ENCODE data around the gene SOX6.

DNA sequence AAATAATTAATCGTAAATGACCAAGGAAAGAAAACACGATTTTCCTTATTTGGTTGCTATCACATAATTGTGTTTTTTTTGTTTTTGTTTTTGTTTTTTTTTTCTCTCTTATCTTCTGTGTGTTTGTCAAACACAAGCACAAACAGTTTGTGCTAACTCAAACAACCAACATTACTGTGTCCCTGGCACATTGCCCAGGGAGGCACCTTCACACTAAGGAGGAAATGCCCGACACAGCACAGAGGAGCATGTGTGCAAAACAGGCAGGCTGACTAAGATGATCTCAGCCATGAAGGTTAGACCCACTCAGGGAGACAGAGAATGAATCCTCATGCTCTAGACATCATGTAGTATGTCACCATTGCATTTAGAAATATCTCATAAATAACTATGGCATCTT, 130.1 kb downstream of the SOX6 start:
- TF ChIP-seq, protein P1, sequence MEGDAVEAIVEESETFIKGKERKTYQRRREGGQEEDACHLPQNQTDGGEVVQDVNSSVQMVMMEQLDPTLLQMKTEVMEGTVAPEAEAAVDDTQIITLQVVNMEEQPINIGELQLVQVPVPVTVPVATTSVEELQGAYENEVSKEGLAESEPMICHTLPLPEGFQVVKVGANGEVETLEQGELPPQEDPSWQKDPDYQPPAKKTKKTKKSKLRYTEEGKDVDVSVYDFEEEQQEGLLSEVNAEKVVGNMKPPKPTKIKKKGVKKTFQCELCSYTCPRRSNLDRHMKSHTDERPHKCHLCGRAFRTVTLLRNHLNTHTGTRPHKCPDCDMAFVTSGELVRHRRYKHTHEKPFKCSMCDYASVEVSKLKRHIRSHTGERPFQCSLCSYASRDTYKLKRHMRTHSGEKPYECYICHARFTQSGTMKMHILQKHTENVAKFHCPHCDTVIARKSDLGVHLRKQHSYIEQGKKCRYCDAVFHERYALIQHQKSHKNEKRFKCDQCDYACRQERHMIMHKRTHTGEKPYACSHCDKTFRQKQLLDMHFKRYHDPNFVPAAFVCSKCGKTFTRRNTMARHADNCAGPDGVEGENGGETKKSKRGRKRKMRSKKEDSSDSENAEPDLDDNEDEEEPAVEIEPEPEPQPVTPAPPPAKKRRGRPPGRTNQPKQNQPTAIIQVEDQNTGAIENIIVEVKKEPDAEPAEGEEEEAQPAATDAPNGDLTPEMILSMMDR (IDR thresholded peaks at IDR 0.05; ENCODE audit: extremely low read depth in 1 of 2, insufficient read depth in 1 of 2, low read depth in 1 of 2, low read length in 2 of 2): no peak
- peak; percentile 18 for TF ChIP-seq POLR2AphosphoS5 (IDR thresholded peaks at IDR 0.05; ENCODE audit: insufficient read depth, low read depth, low read length)
- no peak for TF ChIP-seq POLR2A (IDR thresholded peaks at IDR 0.05; ENCODE audit: low read depth, low read length)
- TF ChIP-seq, protein P2, sequence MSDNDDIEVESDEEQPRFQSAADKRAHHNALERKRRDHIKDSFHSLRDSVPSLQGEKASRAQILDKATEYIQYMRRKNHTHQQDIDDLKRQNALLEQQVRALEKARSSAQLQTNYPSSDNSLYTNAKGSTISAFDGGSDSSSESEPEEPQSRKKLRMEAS (IDR thresholded peaks at IDR 0.05; ENCODE audit: insufficient read depth, insufficient read length): no peak
- TF ChIP-seq EZH2 (IDR thresholded peaks at IDR 0.05; ENCODE audit: borderline replicate concordance, low read depth, low read length, severe bottlenecking): no peak
- no peak for TF ChIP-seq FOS (IDR thresholded peaks at IDR 0.05; ENCODE audit: borderline replicate concordance, insufficient read depth, low read length)
- no peak for TF ChIP-seq GATA2 (IDR thresholded peaks at IDR 0.05; ENCODE audit: insufficient read depth, insufficient read length, low read depth, low read length)
